Measurements from ENCODE around the gene RBBP4.
"Not testable (repeated sequence)": the region's sequence is repeated elsewhere in the genome, so short reads cannot be mapped to it uniquely, and the experiment has no call there.

Gene RBBP4

DNA sequence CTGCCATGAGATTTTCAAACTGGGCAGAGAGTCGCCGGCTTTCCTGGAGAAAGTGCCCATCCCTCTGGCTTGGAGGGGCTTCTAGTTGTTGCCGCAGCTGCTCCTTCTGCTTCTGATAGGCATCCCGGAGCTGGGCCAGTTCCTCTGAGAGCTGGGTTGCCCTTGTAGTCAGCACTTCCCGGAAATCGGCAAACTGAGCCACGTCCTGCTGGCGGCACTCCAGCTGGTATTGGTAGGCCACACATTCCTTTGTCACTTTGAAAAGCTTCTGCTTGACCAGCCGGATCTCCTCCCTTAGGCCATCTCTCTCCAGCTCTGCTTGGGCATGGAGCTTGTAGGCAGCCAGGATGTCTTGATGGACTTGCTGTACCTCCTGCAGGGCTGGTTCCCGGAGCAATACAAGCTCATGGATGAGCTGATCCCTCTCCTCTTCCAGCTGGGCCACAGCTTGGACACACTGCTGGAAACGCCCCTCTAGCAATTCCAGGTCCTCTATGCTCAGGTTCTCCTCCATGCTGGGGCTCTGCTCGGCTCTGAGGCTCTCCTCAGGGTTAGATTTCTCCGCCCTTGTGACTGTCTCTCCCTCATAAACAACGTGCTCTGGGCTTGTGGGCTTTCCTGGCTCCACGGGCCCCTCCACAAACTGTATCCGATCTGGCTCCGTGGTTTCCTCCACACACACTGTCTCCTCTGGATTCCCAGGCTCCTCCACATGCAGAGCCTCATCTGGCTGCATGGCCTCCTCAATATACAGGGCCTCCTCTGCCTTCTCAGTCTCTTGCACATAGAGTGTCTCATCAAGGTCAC is 44.3 kb downstream of the RBBP4 start:
- DNase-seq: peak in 1 of 2 donors; percentile 24

DNA sequence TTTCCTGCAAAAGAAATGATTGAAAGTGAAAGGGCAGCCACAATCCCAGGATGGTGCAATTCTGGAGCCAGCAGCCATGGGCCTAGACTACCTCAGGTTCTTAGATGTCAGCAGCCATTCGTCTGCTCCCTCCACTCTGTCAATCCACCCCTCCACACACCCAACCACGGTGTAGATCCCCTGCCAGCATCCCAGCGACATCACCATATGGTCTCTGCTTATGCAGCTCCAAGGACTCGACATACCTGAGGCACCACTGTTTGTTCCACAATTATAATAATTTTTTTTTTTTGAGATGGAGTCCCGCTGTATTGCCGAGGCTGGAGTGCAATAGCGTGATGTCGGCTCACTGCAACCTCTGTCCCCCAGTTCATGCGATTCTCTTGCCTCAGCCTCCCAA is 45.0 kb downstream of the RBBP4 start:
- no peak for DNase-seq

DNA sequence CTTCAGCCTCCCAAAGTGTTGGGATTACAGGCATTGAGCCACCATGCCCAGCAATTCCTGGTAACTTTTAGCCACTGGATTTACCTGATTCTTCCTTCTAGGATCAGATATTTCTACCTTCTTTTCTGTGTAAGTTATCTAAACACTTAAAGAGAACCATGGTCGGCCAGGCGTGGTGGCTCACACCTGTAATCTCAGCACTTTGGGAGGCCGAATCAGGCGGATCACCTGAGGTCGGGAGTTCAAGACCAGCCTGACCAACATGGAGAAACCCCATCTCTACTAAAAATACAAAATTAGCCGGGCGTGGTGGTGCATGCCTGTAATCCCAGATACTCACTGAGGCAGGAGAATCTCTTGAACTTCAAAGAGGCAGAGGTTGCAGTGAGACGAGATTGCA is 46.0 kb downstream of the RBBP4 start:
- DNase-seq: not testable (repeated sequence)

- DNase-seq: no peak
These were observed 50.5 kb downstream of the RBBP4 start for GRCh38 chr1:32701421-32701911.

- no peak for DNase-seq
These were observed 51.1 kb downstream of the RBBP4 start for GRCh38 chr1:32701951-32702598.

DNA sequence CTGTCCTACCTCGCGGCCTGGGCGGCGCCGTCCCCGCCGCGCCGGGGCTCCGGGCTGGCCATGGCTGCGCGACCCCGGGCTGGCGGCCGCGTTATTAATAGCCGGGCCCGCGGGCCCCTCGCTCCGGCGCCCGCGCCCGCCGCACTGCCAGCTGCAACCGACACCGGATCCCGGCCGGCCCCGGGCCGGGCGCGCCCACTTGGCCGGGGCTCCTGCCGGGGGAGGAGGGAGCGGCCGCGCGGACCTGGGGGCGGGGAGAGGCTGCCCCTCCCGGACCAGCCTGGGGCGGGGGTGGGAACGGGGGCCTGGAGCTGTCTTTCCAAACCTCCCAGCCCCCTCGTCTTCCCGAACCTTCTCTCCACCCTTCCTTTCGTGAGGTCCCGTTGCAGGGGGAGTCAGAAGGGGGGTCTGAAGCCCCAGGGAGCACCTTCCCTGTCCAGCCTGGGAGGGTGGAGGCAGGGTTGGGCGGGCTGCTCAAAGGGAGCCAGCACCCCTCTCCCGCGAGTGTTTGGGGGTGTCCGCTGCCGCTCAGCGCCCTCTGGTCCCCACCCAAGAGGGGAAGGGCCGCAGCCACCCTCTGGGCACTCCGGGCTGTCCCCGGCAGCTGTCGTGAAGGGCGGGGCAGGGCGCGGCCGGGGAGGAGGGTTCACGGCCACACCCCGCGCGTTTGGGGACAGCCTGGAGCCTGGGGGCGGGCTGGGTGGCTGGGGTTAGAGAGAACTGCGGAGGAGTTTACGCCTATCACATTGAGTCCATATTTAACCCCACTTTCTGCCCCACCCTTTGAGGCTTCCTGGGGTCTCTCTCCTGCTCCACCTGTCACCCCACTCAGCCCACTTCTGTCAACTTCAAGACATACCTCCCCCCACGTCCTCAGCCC is 51.8 kb downstream of the RBBP4 start, which contains the start of gene SYNC:
TSS of gene SYNC (minus strand) at position 172 of the 880 bp plus-strand sequence. CDS start at position 62, 110 bp downstream.
- DNase-seq: peak in 1 of 2 donors; percentile 20

DNA sequence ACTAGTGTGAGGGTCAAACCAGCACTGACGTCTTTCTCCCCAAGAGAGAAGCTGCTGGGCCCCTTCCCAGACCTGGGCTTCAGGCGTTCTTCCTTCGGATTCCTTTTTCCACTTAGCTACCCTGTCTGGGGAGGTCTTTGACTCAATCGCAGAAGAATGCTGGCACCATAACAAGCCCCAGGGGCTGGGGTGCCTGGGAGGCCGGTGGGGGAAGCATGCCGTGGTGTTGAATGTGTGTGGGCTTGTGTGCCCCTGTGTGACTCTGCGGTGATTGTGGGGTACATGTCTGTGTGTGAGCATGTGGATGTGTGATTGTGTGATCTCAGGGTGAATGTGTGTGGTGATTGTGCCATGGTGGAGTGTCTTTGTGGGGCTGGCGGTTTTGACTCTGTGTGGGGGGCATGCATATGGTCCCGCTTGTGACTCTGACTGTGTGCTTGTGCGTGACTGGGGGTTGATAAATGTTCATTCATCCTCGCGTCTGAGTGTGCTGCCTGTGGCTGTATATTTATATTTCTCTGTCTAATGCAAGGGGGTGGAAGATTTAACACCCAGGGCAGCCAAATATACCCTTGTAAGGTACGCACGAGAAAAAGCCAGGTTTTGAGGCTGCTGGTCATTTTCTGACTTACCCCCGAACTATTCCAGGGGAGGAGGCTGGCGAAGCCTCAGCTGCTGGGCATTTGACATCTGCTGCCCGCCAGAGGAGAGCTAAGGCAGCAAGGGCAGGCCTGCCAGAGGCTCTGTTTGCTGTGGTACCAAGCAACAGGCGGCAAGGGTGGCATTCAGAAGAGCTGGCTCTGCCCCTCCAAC is 52.7 kb downstream of the RBBP4 start:
- no peak for DNase-seq

GRCh38 chr1:32705516-32705915 is 54.5 kb downstream of the RBBP4 start:
- no peak for DNase-seq

- no peak for DNase-seq
These were observed 55.5 kb downstream of the RBBP4 start for GRCh38 chr1:32706491-32706890.

DNA sequence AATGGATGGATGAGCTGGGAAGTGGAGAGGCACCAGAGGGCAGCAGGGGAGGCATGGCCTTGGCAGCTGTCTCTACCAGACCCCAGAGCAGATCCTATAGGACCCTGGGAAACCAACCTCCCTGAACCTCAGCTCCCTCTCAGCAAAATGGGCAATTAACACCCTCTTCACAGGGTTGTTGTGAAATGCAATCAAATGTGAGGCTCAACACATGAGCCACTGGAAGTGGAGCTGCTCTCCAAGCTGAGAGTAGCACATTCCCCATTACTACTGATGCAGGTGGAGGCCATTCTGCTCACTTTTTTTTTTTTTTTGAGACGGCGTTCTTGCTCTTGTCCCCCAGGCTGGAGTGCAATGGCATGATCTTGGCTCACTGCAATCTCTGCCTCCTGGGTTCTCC is 58.1 kb downstream of the RBBP4 start:
- DNase-seq: no peak

GRCh38 chr1:32709476-32709875 is 58.5 kb downstream of the RBBP4 start:
- no peak for DNase-seq

DNA sequence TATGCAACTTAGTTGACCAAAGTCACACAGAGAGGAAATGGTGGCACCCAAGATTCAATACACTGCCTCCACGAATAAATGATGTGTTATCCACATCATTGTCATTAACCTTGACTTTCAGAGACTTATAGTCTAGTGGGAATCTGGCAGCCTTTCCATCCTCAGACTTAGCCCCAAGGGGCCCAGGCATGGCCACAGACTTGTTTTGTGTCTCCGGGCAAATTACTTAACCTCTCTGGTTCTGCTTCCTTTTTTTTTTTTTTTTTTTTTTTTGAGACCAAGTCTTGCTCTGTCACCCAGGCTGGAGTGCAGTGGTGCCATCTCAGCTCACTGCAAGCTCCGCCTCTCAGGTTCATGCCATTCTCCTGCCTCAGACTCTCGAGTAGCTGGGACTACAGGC is 60.2 kb downstream of the RBBP4 start:
- not testable (repeated sequence) for DNase-seq

- DNase-seq: no peak
These were observed 62.1 kb downstream of the RBBP4 start for GRCh38 chr1:32713081-32713480.

- no peak for DNase-seq
These were observed 63.3 kb downstream of the RBBP4 start for GRCh38 chr1:32714277-32714676.

GRCh38 chr1:32715901-32716311 is 64.9 kb downstream of the RBBP4 start:
- DNase-seq: no peak

- DNase-seq: no peak
These were observed 65.5 kb downstream of the RBBP4 start for GRCh38 chr1:32716312-32717148.

GRCh38 chr1:32717503-32717902 is 66.5 kb downstream of the RBBP4 start:
- DNase-seq: no peak

- no peak for DNase-seq
These were observed 67.0 kb downstream of the RBBP4 start for GRCh38 chr1:32718036-32718435.

GRCh38 chr1:32718527-32718926 is 67.5 kb downstream of the RBBP4 start:
- no peak for DNase-seq

- DNase-seq: no peak
These were observed 68.8 kb downstream of the RBBP4 start for GRCh38 chr1:32719681-32720275.
